ENCODE data around the gene BCDIN3D.

- TF ChIP-seq ARNT (IDR thresholded peaks at IDR 0.05) (no peak), L3MBTL2 (conservative IDR thresholded peaks at IDR 0.05) (no peak), PKNOX1 (IDR thresholded peaks at IDR 0.05) (no peak), ELF4 (IDR thresholded peaks at IDR 0.05) (no peak), FOXA1 (IDR thresholded peaks at IDR 0.05) (no peak), FOXM1 (IDR thresholded peaks at IDR 0.05; ENCODE audit: borderline replicate concordance) (no peak)
These were observed 24.1 kb upstream of the BCDIN3D start for GRCh38 chr12:49866859-49867569.

Data from HEK293T (cell line).